LNCaP clone FGC (cell line): ENCODE data around the gene RASSF3.

Experiments
- DNase-seq: peaks from one replicate; pipeline ENCODE4 v3.0.0-alpha.2; 2011; ENCODE audit warnings: low read depth
- H3K4me3 ChIP-seq: 2 replicates; pipeline ENCODE4 v1.5.1; 2011; ENCODE audit warnings: mild to moderate bottlenecking, low read depth, low read length, control low read depth
- CTCF ChIP-seq: IDR thresholded peaks from 2 replicates; pipeline ENCODE4 v1.5.1; 2012; ENCODE audit warnings: mild to moderate bottlenecking; ENCODE audit not compliant: control insufficient read depth, insufficient read depth; ENCODE audit errors: extremely low read depth

The RASSF3 gene

GRCh38 chr12:64691227-64691794 is 81.0 kb downstream of the RASSF3 start:
- H3K4me3 ChIP-seq = no peak overlapping the region
- TF ChIP-seq CTCF = no peak
- DNase-seq = no peak

- no peak overlapping the region for H3K4me3 ChIP-seq
- TF ChIP-seq CTCF = no peak
- DNase-seq = no peak
Observed at GRCh38 chr12:64691795-64692583, 81.7 kb downstream of the RASSF3 start.

- TF ChIP-seq CTCF = no peak
- DNase-seq = no peak
- no peak overlapping the region for H3K4me3 ChIP-seq
Observed at GRCh38 chr12:64694130-64695040, 84.1 kb downstream of the RASSF3 start.

GRCh38 chr12:64695550-64695949 is 85.3 kb downstream of the RASSF3 start:
- H3K4me3 ChIP-seq = no peak overlapping the region
- no peak for TF ChIP-seq CTCF
- no peak for DNase-seq

GRCh38 chr12:64696080-64696741 is 85.9 kb downstream of the RASSF3 start:
- DNase-seq = no peak

More at GRCh38 chr12:64696080-64696741, 85.9 kb downstream of the RASSF3 start:
- peak; percentile 45 for TF ChIP-seq CTCF
- no peak overlapping the region for H3K4me3 ChIP-seq
